ENCODE measurements around the gene C1orf141. TPM values are rescaled to one million over a fixed set of nuclear protein-coding genes. Genes with fewer than 3 reads are reported as not detected.

Gene C1orf141
- total RNA-seq, 2 donors from 2014 or later = 5.4 TPM; not detected in 1

GRCh38 chr1:67138813-67139499, 4.2 kb upstream of the C1orf141 start:
- no peak for DNase-seq (ENCODE audit: low spot score)
- Histone ChIP-seq H3K27me3 (replicated peaks; ENCODE audit: insufficient read depth) (no peaks in the 10 kb centered on the region), H3K4me1 (replicated peaks) (no peaks in the 10 kb centered on the region), H3K27ac (no peak overlapping the region), H3K9me3 (no peaks in the 10 kb centered on the region), H3K4me3 (no peak overlapping the region), H3K36me3 (no peaks in the 10 kb centered on the region)
- intact Hi-C loops (cut with DNase I) = no loop called here
- WGBS = 66% methylated on average over 3 of the region's 3 CpGs
- TF ChIP-seq POLR2AphosphoS5 (IDR thresholded peaks at IDR 0.05) (no peak), CTCF (IDR thresholded peaks at IDR 0.05) (no peak), POLR2A (IDR thresholded peaks at IDR 0.05) (no peak)

- Histone ChIP-seq H3K36me3 (no peaks in the 10 kb centered on the region), H3K4me1 (replicated peaks) (no peaks in the 10 kb centered on the region), H3K4me3 (no peak overlapping the region), H3K27ac (no peak overlapping the region), H3K27me3 (replicated peaks; ENCODE audit: insufficient read depth) (no peaks in the 10 kb centered on the region), H3K9me3 (no peaks in the 10 kb centered on the region)
- WGBS = 80% methylated on average over 4 of the region's 4 CpGs
- TF ChIP-seq CTCF (IDR thresholded peaks at IDR 0.05) (no peak), POLR2A (IDR thresholded peaks at IDR 0.05) (no peak), POLR2AphosphoS5 (IDR thresholded peaks at IDR 0.05) (no peak)
- intact Hi-C loops (cut with DNase I) = no loop called here
- no peak for DNase-seq (ENCODE audit: low spot score)
These were observed 2.6 kb upstream of the C1orf141 start for GRCh38 chr1:67137307-67137753.

GRCh38 chr1:67135354-67135753, 584 bp upstream of the C1orf141 start:
- H3K27me3 ChIP-seq (replicated peaks; ENCODE audit: insufficient read depth) = no peaks in the 10 kb centered on the region
- H3K27ac ChIP-seq = no peak overlapping the region
- no peak overlapping the region for H3K4me3 ChIP-seq
- H3K36me3 ChIP-seq = no peaks in the 10 kb centered on the region
- 27% methylated on average over 2 of the region's 2 CpGs for WGBS
- no peak for DNase-seq (ENCODE audit: low spot score)
- TF ChIP-seq POLR2AphosphoS5 (IDR thresholded peaks at IDR 0.05) (no peak), CTCF (IDR thresholded peaks at IDR 0.05) (no peak), POLR2A (IDR thresholded peaks at IDR 0.05) (no peak)
- intact Hi-C loops (cut with DNase I) = no loop called here
- H3K4me1 ChIP-seq (replicated peaks) = no peaks in the 10 kb centered on the region
- H3K9me3 ChIP-seq = no peaks in the 10 kb centered on the region

- no peak for DNase-seq (ENCODE audit: low spot score)
- H3K27ac ChIP-seq = no peak overlapping the region
- no peaks in the 10 kb centered on the region for H3K27me3 ChIP-seq (replicated peaks; ENCODE audit: insufficient read depth)
- intact Hi-C loops (cut with DNase I) = no loop called here
- H3K4me1 ChIP-seq (replicated peaks) = no peaks in the 10 kb centered on the region
- no peaks in the 10 kb centered on the region for H3K36me3 ChIP-seq
- H3K4me3 ChIP-seq = no peak overlapping the region
- H3K9me3 ChIP-seq = no peaks in the 10 kb centered on the region
- WGBS = 91% methylated on average over 2 of the region's 2 CpGs
- TF ChIP-seq CTCF (IDR thresholded peaks at IDR 0.05) = no peak
- TF ChIP-seq POLR2AphosphoS5 (IDR thresholded peaks at IDR 0.05) = no peak
- TF ChIP-seq POLR2A (IDR thresholded peaks at IDR 0.05) = no peak
These were observed 1.6 kb downstream of the C1orf141 start for GRCh38 chr1:67133177-67133576.

- no peaks in the 10 kb centered on the region for H3K36me3 ChIP-seq
- 59% methylated on average over 2 of the region's 2 CpGs for WGBS
- TF ChIP-seq POLR2A (IDR thresholded peaks at IDR 0.05) = no peak
- no peak for TF ChIP-seq POLR2AphosphoS5 (IDR thresholded peaks at IDR 0.05)
- TF ChIP-seq CTCF (IDR thresholded peaks at IDR 0.05) = no peak
These were observed 4.1 kb downstream of the C1orf141 start for GRCh38 chr1:67130673-67131072.

More at GRCh38 chr1:67130673-67131072, 4.1 kb downstream of the C1orf141 start:
- H3K4me1 ChIP-seq (replicated peaks) = no peaks in the 10 kb centered on the region
- intact Hi-C loops (cut with DNase I) = no loop called here
- no peak for DNase-seq (ENCODE audit: low spot score)
- H3K27ac ChIP-seq = no peak overlapping the region
- H3K9me3 ChIP-seq = no peaks in the 10 kb centered on the region
- H3K27me3 ChIP-seq (replicated peaks; ENCODE audit: insufficient read depth) = no peaks in the 10 kb centered on the region
- H3K4me3 ChIP-seq = no peak overlapping the region
